OCI-LY3 (cell line): ENCODE results near the gene TPK1.
"Not testable (repeated sequence)": the region's sequence is repeated elsewhere in the genome, so short reads cannot be mapped to it uniquely, and the experiment has no call there.

Source experiments
- EZH2phosphoT487 ChIP-seq: fragments of 200-600 bp; shearing (Covaris generic); IDR thresholded peaks from 2 replicates; pipeline ENCODE4 v1.6.1; 2018; ENCODE audit warnings: antibody characterized with exemption, mixed run types, low read depth
- TF ChIP-seq, protein P1 (sequence below): fragments of 200-600, 300-600 bp; sonication (generic); IDR thresholded peaks from 2 replicates; pipeline ENCODE4 v1.5.1; 2014; ENCODE audit warnings: antibody characterized with exemption, low read length, low read depth

DNA sequence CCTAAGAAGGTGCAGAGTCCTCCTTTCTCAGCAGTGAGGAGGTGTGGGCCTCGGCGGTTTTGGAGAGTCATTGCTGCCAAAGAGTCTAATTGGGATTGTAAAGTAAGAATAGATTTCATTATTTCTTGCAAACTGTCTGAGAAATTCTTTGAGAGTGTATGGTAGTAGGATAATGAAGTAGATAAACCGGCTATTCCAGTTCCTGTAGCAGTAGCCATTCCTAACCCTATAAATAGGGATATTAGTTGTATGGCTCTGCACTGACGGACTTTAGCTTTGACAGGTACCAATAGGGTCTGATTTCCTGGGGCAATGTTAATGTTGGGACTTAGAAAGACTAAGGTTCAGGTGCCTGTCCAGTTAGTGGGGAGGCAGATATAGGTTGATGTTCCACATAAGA is 416.9 kb downstream of the TPK1 start:
- TF ChIP-seq, protein P1, sequence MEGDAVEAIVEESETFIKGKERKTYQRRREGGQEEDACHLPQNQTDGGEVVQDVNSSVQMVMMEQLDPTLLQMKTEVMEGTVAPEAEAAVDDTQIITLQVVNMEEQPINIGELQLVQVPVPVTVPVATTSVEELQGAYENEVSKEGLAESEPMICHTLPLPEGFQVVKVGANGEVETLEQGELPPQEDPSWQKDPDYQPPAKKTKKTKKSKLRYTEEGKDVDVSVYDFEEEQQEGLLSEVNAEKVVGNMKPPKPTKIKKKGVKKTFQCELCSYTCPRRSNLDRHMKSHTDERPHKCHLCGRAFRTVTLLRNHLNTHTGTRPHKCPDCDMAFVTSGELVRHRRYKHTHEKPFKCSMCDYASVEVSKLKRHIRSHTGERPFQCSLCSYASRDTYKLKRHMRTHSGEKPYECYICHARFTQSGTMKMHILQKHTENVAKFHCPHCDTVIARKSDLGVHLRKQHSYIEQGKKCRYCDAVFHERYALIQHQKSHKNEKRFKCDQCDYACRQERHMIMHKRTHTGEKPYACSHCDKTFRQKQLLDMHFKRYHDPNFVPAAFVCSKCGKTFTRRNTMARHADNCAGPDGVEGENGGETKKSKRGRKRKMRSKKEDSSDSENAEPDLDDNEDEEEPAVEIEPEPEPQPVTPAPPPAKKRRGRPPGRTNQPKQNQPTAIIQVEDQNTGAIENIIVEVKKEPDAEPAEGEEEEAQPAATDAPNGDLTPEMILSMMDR: not testable (repeated sequence)
- TF ChIP-seq EZH2phosphoT487: not testable (repeated sequence)
